ENCODE measurements around the gene SMG6. TPM values are rescaled to one million over a fixed set of nuclear protein-coding genes. Genes with fewer than 3 reads are reported as not detected.

SMG6 gene
- total RNA-seq, 6 donors from 2014 or later = 29.9 to 126 (median 30.5) TPM

DNA sequence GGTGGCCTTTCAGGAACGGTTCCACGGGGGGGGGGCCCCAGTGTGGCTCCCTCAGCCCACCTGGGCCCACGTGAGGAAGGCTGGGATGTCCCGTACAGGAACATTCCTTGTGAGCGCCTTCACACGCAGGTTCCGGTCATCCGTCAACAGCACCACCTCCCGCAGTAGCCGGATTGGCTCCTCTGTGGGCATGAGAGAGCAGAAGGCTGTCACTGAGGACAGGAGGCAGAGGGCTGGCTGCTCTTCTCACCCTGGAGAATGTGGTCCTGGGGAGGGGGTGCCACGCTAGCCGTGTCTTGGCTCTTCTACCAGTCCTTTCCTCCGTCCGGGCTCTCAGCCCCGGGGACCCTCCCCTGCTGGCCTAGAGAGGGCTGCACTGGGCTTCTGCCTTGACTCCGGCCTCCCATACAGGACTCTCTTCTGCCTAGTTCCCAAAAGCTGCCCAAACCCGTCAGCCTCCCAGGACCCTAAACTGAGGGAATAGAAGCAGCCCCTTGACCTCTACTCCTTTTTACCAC, 242.1 kb downstream of the SMG6 start:
- H3K36me3 ChIP-seq = peaks cover 0 to 38% (median 18%) of the 10 kb centered on the region in 4 donors
- DNase-seq (no peak), ATAC-seq (ENCODE audit: low FRiP score in 2 of 2) (no peak)
- peaks cover 54 to 73% (median 60%) of the 10 kb centered on the region in 4 donors for H3K4me1 ChIP-seq
- H3K27me3 ChIP-seq = peaks cover 0 to 16% (median 7%) of the 10 kb centered on the region in 4 donors
- TF ChIP-seq POLR2AphosphoS5 (IDR thresholded peaks at IDR 0.05) (no peak), EP300 (IDR thresholded peaks at IDR 0.05) (no peak), POLR2A (IDR thresholded peaks at IDR 0.05) (no peak)
- TF ChIP-seq, protein P1, sequence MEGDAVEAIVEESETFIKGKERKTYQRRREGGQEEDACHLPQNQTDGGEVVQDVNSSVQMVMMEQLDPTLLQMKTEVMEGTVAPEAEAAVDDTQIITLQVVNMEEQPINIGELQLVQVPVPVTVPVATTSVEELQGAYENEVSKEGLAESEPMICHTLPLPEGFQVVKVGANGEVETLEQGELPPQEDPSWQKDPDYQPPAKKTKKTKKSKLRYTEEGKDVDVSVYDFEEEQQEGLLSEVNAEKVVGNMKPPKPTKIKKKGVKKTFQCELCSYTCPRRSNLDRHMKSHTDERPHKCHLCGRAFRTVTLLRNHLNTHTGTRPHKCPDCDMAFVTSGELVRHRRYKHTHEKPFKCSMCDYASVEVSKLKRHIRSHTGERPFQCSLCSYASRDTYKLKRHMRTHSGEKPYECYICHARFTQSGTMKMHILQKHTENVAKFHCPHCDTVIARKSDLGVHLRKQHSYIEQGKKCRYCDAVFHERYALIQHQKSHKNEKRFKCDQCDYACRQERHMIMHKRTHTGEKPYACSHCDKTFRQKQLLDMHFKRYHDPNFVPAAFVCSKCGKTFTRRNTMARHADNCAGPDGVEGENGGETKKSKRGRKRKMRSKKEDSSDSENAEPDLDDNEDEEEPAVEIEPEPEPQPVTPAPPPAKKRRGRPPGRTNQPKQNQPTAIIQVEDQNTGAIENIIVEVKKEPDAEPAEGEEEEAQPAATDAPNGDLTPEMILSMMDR (IDR thresholded peaks at IDR 0.05) = no peak
- peak overlapping the region; percentile 80 to 93 (median 88) for H3K27ac ChIP-seq
- no peak overlapping the region for H3K4me3 ChIP-seq
- 84 to 85% methylated on average over 10 to 17 of the region's 17 CpGs for WGBS, 2 donors
- no peaks in the 10 kb centered on the region for H3K9me3 ChIP-seq

DNA sequence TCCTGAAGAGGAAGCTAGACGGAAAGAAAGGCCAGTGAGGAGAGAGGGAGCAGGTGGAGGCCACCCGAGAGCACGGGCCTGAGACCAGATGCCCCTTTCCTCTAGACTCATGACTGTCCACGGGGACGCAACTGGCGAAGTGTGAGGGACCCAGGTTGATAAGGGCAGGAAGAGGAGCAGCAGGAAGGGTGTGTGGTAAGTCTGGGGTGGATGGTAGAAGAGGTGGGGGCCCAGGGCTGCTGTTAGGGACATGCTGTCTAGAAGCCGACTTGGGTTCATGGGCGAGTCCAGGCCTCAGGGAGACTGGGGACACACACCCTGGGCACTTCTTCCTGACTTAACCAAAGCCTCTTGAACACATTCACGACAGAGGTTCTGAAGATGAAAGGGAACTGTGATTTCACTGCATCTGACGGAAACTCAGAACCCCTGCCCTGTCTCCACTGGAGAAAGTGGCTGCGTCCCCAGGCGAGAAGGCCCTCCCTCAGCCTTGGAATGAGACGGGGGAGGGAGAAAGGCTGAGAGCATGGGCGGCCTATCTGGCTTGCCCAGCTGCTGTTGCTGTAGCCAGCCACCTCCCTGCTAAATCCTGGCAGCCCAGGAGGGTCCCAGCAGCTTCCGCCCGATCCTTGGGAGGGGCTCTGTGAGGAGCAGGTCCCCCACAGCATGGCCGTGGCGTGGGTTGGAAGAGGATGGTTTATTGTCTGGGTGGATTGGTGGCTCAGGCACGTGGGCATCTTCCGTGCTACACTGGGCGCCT, 242.7 kb downstream of the SMG6 start:
- peaks cover 0 to 38% (median 18%) of the 10 kb centered on the region in 4 donors for H3K36me3 ChIP-seq
- peaks cover 56 to 73% (median 60%) of the 10 kb centered on the region in 4 donors for H3K4me1 ChIP-seq
- 70 to 75% methylated on average over 20 to 21 of the region's 21 CpGs for WGBS, 2 donors
- no peak for ATAC-seq (ENCODE audit: low FRiP score in 2 of 2)
- H3K27ac ChIP-seq = peak overlapping the region; percentile 80 to 93 (median 88)
- TF ChIP-seq, protein P1 (IDR thresholded peaks at IDR 0.05) = no peak
- no peak for TF ChIP-seq POLR2AphosphoS5 (IDR thresholded peaks at IDR 0.05)
- DNase-seq = peak in 1 of 2 donors; percentile 54
- no peaks in the 10 kb centered on the region for H3K9me3 ChIP-seq
- H3K27me3 ChIP-seq = peaks cover 0 to 22% (median 8%) of the 10 kb centered on the region in 4 donors
- no peak overlapping the region for H3K4me3 ChIP-seq

DNA sequence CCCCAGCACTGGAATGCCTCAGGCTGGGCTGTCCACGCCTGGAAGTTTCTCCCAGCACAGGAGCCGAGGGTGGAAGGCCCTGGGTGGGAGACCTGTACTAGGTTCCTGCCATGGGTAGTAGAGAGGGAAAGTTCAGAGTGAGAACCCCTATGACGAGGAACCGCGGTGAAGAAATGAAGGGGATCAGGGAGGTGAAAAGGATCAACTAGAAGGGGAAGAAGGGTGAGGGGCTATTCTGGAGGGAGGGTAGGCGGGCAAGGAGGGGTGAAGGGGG, 243.3 kb downstream of the SMG6 start:
- Histone ChIP-seq H3K4me3 (no peak overlapping the region), H3K9me3 (no peaks in the 10 kb centered on the region), H3K4me1 (peaks cover 57 to 77% (median 62%) of the 10 kb centered on the region in 4 donors), H3K36me3 (peaks cover 0 to 36% (median 18%) of the 10 kb centered on the region in 4 donors), H3K27ac (peak overlapping the region; percentile 80 to 93 (median 88)), H3K27me3 (peaks cover 0 to 28% (median 10%) of the 10 kb centered on the region in 4 donors)
- TF ChIP-seq, protein P1 (IDR thresholded peaks at IDR 0.05) = no peak
- TF ChIP-seq POLR2A (IDR thresholded peaks at IDR 0.05) (no peak), POLR2AphosphoS5 (IDR thresholded peaks at IDR 0.05) (no peak), EP300 (IDR thresholded peaks at IDR 0.05) (no peak)
- ATAC-seq (ENCODE audit: low FRiP score in 2 of 2) (no peak), DNase-seq (no peak)
- 79 to 85% methylated on average over 6 of the region's 6 CpGs for WGBS, 2 donors

DNA sequence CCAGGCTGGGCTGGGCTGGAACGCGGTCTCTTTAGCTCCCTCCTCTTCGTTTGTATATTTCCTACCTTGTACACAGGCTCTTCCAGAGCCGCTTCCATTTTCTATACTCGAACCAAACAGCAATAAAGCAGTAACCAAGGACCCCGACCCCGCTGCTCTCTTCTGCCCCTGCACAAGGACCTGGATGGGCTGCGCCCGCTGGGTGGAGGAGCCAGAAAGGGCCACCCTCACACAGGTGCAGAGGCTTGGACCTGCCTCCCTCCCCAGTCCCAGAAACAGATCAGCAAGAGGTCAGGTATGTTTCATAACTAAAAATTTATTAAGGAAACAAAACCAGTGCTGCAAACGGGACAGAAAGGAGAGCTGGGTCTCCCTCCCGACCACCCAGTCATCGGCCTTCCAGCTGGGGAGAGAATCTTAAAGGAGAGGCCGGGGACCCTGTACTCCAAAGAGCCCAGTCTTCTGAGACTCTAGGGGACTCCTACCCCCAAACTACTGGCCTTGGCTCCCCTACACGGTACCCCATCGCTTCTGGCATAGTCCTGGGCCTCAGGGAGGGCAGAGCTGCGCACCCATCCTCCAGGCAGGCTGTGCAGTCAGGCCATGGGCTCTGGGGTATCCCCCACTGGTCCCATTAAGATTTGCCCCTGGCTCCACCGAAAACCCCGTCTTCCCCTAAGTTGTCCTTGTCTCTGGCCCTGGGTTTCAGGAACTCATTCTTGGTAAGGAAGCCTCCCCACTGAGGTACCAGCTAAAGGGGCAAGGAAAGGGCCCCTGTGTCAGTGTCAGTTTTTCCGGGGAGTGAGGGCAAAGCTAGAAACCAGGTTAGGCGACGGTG, 243.8 kb downstream of the SMG6 start:
- H3K27ac ChIP-seq = peak overlapping the region; percentile 80 to 93 (median 88)
- H3K9me3 ChIP-seq = no peaks in the 10 kb centered on the region
- TF ChIP-seq, protein P1 (IDR thresholded peaks at IDR 0.05) = no peak
- TF ChIP-seq POLR2A (IDR thresholded peaks at IDR 0.05) = no peak
- no peak for TF ChIP-seq EP300 (IDR thresholded peaks at IDR 0.05)
- no peak for TF ChIP-seq POLR2AphosphoS5 (IDR thresholded peaks at IDR 0.05)
- 73 to 74% methylated on average over 17 to 21 of the region's 21 CpGs for WGBS, 2 donors
- peaks cover 56 to 82% (median 61%) of the 10 kb centered on the region in 4 donors for H3K4me1 ChIP-seq
- H3K27me3 ChIP-seq = peaks cover 0 to 30% (median 11%) of the 10 kb centered on the region in 4 donors
- peak overlapping the region in 2 of 4 donors; percentile 56 to 76 for H3K4me3 ChIP-seq
- peaks cover 0 to 30% (median 15%) of the 10 kb centered on the region in 4 donors for H3K36me3 ChIP-seq
- no peak for ATAC-seq (ENCODE audit: low FRiP score in 2 of 2)
- no peak for DNase-seq

Data from upper lobe of left lung (tissue), 6 donors.